Transverse colon (tissue), 4 donors: ENCODE results near the gene IFITM2.

Experiments
- CTCF ChIP-seq, 5 experiments: fragments of 200-600 bp in 3 of 5; fragments of 450-650 bp in 2 of 5; sonication (generic) in 3 of 5; IDR thresholded peaks; 1 replicate in 2 of 5; 2 replicates in 3 of 5; pipeline ENCODE4 v1.5.1; 2016 to 2017; ENCODE audit warnings: antibody characterized with exemption in 5 of 5, inconsistent platforms in 3 of 5, mild to moderate bottlenecking in 2 of 5, moderate library complexity in 1 of 5
- EP300 ChIP-seq: sonication (generic); formaldehyde crosslinking; IDR thresholded peaks from one replicate; pipeline ENCODE4 v1.6.1; 2017; ENCODE audit warnings: antibody characterized with exemption, low read depth
- POLR2A ChIP-seq: fragments of 450-650 bp; IDR thresholded peaks from one replicate; pipeline ENCODE4 v1.6.1; 2016; ENCODE audit warnings: antibody characterized with exemption, mild to moderate bottlenecking, moderate library complexity
- POLR2AphosphoS5 ChIP-seq, 3 donors: sonication (generic); formaldehyde crosslinking; IDR thresholded peaks; one replicate each; pipeline ENCODE4 v1.6.1; 2016; ENCODE audit warnings: antibody characterized with exemption in 3 of 3

GRCh38 chr11:272931-273198, 34.8 kb upstream of the IFITM2 start:
- TF ChIP-seq EP300: no peak
- no peak for TF ChIP-seq POLR2AphosphoS5 (IDR thresholded peaks at IDR 0.05)
- no peak for TF ChIP-seq CTCF (IDR thresholded peaks at IDR 0.05)
- TF ChIP-seq POLR2A: no peak
